Measurements from ENCODE around the gene TAAR8.

GRCh38 chr6:132590362-132590761 lies 37.9 kb downstream of the TAAR8 start:
- TF ChIP-seq CTCF (IDR thresholded peaks at IDR 0.05) (no peak), IRF3 (IDR thresholded peaks at IDR 0.05; ENCODE audit: low read depth, low read length) (no peak), USF2 (IDR thresholded peaks at IDR 0.05; ENCODE audit: borderline replicate concordance, low read depth, low read length) (no peak), FOXJ3 (CRISPR knock-in tag; IDR thresholded peaks at IDR 0.05) (no peak), EZH2phosphoT487 (IDR thresholded peaks at IDR 0.05; ENCODE audit: borderline replicate concordance, low read depth) (no peak), RAD21 (IDR thresholded peaks at IDR 0.05; ENCODE audit: low read length) (no peak), MXI1 (IDR thresholded peaks at IDR 0.05; ENCODE audit: low read depth, low read length) (no peak), POLR2AphosphoS5 (IDR thresholded peaks at IDR 0.05; ENCODE audit: low read depth, low read length) (no peak)

All from SK-N-SH (cell line).